Measurements from ENCODE around the gene SLC5A5. TPM values are rescaled to one million over a fixed set of nuclear protein-coding genes. Genes with fewer than 3 reads are reported as not detected.
A peak's percentile ranks its signal among the peaks of the same experiment; 100 is the strongest.

The SLC5A5 gene
- polyA plus RNA-seq, 1 of the 3 experiments (the other 2 are of a cell fraction): 0.02 TPM

DNA sequence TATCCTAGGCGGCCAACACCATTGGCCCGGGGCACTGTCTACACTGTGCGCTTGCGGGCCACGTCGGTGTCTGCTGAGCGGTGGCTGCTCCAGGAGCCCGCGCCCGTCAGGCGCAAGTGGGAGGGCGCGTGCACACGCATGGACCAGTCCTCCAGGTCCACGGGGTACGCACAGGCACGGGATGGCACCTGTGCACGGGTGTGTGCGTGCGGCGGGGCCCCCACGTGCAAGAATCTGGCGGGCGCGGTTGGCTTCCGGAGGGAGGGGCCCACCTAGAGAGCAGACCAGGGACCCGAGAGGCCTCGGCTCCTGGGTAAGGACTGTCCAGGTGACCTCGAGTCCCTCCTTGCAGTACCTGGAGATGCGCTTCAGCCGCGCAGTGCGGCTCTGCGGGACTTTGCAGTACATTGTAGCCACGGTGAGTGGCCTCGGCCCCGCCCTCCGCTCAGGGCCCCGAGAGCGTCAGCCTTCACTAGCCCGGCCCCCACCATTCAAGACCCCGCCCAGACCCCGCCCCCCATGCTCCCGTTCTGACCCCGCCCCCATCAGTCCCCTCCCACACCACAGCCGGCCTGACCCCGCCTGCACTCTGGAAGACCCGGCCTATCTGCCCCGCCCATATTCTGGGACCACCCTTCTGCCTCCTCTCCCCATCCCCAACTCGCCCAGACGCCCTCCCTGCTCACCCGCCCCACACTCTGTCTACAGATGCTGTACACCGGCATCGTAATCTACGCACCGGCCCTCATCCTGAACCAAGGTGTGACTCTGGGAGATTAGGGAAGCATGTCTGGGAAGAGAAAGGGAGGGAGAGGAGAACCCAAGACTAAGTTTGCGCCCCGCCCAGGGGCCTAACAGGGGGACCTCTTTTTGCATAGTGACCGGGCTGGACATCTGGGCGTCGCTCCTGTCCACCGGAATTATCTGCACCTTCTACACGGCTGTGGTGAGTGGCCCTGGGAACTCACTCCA is 2.3 kb downstream of the SLC5A5 start:
- WGBS (ENCODE audit: low lambda C conversion rate): 5% methylated on average over 23 of the region's 63 CpGs
- H3K79me2 ChIP-seq (ENCODE audit: insufficient read depth): no peaks in the 10 kb centered on the region
- H3K27me3 ChIP-seq (ENCODE audit: insufficient read depth): peaks cover 35% of the 10 kb centered on the region
- no peaks in the 10 kb centered on the region for H3K9me2 ChIP-seq
- CTCF ChIA-PET: interaction anchor here (0.6 to 0.8 kb wide), 3 partner anchors 15 to 110 kb away, joined by 3 to 4 read pairs (median 3); partner anchors contain the start of gene CCDC124
- TF ChIP-seq MEF2A (IDR thresholded peaks at IDR 0.05; ENCODE audit: borderline replicate concordance, low read depth) (no peak), EP300 (IDR thresholded peaks at IDR 0.05; ENCODE audit: borderline replicate concordance in 1 of 2, low read depth in 1 of 2, low read length in 1 of 2) (no peak), JUND (IDR thresholded peaks at IDR 0.05) (no peak), MXI1 (IDR thresholded peaks at IDR 0.05; ENCODE audit: low read depth, low read length) (peak; percentile 54; the same call in 1 of the 2 replicates)
- TF ChIP-seq, protein P1, sequence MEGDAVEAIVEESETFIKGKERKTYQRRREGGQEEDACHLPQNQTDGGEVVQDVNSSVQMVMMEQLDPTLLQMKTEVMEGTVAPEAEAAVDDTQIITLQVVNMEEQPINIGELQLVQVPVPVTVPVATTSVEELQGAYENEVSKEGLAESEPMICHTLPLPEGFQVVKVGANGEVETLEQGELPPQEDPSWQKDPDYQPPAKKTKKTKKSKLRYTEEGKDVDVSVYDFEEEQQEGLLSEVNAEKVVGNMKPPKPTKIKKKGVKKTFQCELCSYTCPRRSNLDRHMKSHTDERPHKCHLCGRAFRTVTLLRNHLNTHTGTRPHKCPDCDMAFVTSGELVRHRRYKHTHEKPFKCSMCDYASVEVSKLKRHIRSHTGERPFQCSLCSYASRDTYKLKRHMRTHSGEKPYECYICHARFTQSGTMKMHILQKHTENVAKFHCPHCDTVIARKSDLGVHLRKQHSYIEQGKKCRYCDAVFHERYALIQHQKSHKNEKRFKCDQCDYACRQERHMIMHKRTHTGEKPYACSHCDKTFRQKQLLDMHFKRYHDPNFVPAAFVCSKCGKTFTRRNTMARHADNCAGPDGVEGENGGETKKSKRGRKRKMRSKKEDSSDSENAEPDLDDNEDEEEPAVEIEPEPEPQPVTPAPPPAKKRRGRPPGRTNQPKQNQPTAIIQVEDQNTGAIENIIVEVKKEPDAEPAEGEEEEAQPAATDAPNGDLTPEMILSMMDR (IDR thresholded peaks at IDR 0.05): no peak
- TF ChIP-seq, protein P2, sequence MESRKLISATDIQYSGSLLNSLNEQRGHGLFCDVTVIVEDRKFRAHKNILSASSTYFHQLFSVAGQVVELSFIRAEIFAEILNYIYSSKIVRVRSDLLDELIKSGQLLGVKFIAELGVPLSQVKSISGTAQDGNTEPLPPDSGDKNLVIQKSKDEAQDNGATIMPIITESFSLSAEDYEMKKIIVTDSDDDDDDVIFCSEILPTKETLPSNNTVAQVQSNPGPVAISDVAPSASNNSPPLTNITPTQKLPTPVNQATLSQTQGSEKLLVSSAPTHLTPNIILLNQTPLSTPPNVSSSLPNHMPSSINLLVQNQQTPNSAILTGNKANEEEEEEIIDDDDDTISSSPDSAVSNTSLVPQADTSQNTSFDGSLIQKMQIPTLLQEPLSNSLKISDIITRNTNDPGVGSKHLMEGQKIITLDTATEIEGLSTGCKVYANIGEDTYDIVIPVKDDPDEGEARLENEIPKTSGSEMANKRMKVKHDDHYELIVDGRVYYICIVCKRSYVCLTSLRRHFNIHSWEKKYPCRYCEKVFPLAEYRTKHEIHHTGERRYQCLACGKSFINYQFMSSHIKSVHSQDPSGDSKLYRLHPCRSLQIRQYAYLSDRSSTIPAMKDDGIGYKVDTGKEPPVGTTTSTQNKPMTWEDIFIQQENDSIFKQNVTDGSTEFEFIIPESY (IDR thresholded peaks at IDR 0.05; ENCODE audit: borderline replicate concordance, low read depth): no peak
- H3K9me3 ChIP-seq: no peaks in the 10 kb centered on the region
- peak overlapping the region in 1 of 2 experiments; percentile 42; a peak in 2 of 4 replicates for H3K4me3 ChIP-seq (ENCODE audit: low read depth in 2 of 2, low read length in 1 of 2)
- peak; percentile 98 for DNase-seq
- H3F3A ChIP-seq (replicated peaks; ENCODE audit: insufficient read depth): no peaks in the 10 kb centered on the region
- H3K9ac ChIP-seq: no peak overlapping the region
- H3K4me1 ChIP-seq (ENCODE audit: control insufficient read depth in 1 of 2, insufficient read depth in 2 of 2, low read depth in 1 of 2, low read length in 1 of 2): peaks cover 0 to 5% of the 10 kb centered on the region in 2 experiments; a peak in 1 of 4 replicates
- POLR2A ChIA-PET: no interaction called here
- H3K27ac ChIP-seq (ENCODE audit: low read depth in 2 of 2, low read length in 1 of 2): no peak overlapping the region
- no peaks in the 10 kb centered on the region for H3K36me3 ChIP-seq (replicated peaks in 1 of 2; ENCODE audit: control insufficient read depth in 1 of 2, insufficient read depth in 2 of 2, low read length in 1 of 2)
- H2AFZ ChIP-seq (ENCODE audit: low read depth): no peak overlapping the region
- peak overlapping the region; percentile 65 for H3K4me2 ChIP-seq
- no peaks in the 10 kb centered on the region for H4K20me1 ChIP-seq (ENCODE audit: insufficient read depth)

DNA sequence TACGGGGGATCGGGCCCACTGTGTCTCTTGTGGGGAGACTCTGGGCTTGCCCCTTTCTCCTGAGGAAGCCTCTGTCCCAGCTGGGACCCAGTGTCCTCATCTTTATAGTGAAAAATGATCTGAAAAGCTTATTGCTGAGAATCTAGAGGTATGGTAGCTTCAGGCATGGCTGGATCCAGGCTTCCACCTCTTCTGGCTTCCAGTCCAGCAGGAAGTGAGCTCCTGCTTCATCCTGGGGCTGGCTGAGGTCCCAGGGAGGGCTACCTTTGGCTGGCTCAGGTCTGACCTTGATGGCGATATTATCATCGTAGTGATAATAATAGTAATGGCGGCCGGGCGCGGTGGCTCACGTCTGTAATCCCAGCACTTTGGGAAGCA is 3.0 kb downstream of the SLC5A5 start:
- no peaks in the 10 kb centered on the region for H3K9me3 ChIP-seq
- H3K4me1 ChIP-seq (ENCODE audit: control insufficient read depth in 1 of 2, insufficient read depth in 2 of 2, low read depth in 1 of 2, low read length in 1 of 2): peaks cover 0 to 5% of the 10 kb centered on the region in 2 experiments; a peak in 1 of 4 replicates
- no peaks in the 10 kb centered on the region for H3K79me2 ChIP-seq (ENCODE audit: insufficient read depth)
- CTCF ChIA-PET: interaction anchor here (0.6 to 0.8 kb wide), 2 partner anchors 16 to 111 kb away, joined by 3 to 4 read pairs; no protein-coding TSS in a partner anchor
- no peak overlapping the region for H3K4me2 ChIP-seq
- DNase-seq: peak; percentile 12
- no peaks in the 10 kb centered on the region for H3K9me2 ChIP-seq
- POLR2A ChIA-PET: no interaction called here
- no peak overlapping the region for H3K9ac ChIP-seq
- peaks cover 40% of the 10 kb centered on the region for H3K27me3 ChIP-seq (ENCODE audit: insufficient read depth)
- no peak overlapping the region for H2AFZ ChIP-seq (ENCODE audit: low read depth)
- no peaks in the 10 kb centered on the region for H3F3A ChIP-seq (replicated peaks; ENCODE audit: insufficient read depth)
- 76% methylated on average over 7 of the region's 9 CpGs for WGBS (ENCODE audit: low lambda C conversion rate)
- H3K4me3 ChIP-seq (ENCODE audit: low read depth in 2 of 2, low read length in 1 of 2): no peak overlapping the region; a peak in 1 of 4 replicates
- no peaks in the 10 kb centered on the region for H3K36me3 ChIP-seq (replicated peaks in 1 of 2; ENCODE audit: control insufficient read depth in 1 of 2, insufficient read depth in 2 of 2, low read length in 1 of 2)
- H3K27ac ChIP-seq (ENCODE audit: low read depth in 2 of 2, low read length in 1 of 2): no peak overlapping the region
- no peaks in the 10 kb centered on the region for H4K20me1 ChIP-seq (ENCODE audit: insufficient read depth)
- TF ChIP-seq, protein P1 (IDR thresholded peaks at IDR 0.05): no peak
- TF ChIP-seq, protein P3, sequence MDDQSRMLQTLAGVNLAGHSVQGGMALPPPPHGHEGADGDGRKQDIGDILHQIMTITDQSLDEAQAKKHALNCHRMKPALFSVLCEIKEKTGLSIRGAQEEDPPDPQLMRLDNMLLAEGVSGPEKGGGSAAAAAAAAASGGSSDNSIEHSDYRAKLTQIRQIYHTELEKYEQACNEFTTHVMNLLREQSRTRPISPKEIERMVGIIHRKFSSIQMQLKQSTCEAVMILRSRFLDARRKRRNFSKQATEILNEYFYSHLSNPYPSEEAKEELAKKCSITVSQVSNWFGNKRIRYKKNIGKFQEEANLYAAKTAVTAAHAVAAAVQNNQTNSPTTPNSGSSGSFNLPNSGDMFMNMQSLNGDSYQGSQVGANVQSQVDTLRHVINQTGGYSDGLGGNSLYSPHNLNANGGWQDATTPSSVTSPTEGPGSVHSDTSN (IDR thresholded peaks at IDR 0.05): no peak
- TF ChIP-seq YY1 (IDR thresholded peaks at IDR 0.05; ENCODE audit: low read depth) (no peak), GATA2 (CRISPR knock-in tag; IDR thresholded peaks at IDR 0.05) (no peak), CHD2 (IDR thresholded peaks at IDR 0.05; ENCODE audit: low read length, partially characterized antibody) (no peak), RFX5 (IDR thresholded peaks at IDR 0.05; ENCODE audit: low read length) (no peak), REST (IDR thresholded peaks at IDR 0.05; ENCODE audit: low read depth, low read length) (no peak), SIN3A (IDR thresholded peaks at IDR 0.05; ENCODE audit: borderline replicate concordance, low read depth, low read length) (no peak)
